Erythroblast (primary cell): ENCODE measurements around the gene ZNF438.

Experiments
- GATA1 ChIP-seq: IDR thresholded peaks from 2 replicates; pipeline ENCODE4 v1.6.1; 2011; ENCODE audit warnings: low read depth, mild to moderate bottlenecking, control low read depth, low read length, moderate library complexity
- POLR2A ChIP-seq: IDR thresholded peaks from 2 replicates; pipeline ENCODE4 v1.6.1; 2011; ENCODE audit warnings: mild to moderate bottlenecking, low read length

DNA sequence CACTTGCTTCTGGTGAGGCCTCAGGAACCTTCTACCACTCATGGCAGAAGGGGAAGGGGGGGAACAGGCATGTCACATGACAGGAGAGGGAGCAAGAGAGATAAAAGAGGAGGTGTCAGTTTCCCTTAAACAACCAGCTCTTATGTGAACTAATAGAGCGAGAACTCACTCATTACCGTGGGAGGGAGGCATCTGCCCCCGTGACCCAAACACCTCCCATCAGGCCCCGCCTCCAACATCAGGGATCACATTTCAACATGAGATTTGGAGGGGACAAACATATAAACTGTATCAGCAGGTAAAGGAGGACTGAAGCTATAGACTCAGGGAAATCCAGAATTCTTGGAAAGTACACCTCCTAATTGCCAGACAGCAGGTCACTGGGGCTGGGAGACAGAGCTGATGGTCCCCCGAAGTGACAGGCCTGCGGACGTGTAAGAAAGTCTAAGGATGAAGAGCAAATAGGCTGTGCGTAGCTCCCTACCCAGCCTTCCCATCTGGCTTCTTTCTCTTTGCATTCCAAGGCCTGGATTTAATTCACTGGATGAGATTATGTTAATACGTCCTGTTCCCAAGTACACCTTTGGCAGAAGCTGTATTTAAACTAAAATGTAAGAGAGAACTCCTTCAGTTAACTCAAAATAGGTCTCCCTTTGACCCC, 215.4 kb downstream of the ZNF438 start:
- TF ChIP-seq POLR2A (no peak), GATA1 (no peak)
